Measurements from ENCODE around the gene SLC12A7. TPM values are rescaled to one million over a fixed set of nuclear protein-coding genes. Genes with fewer than 3 reads are reported as not detected.

SLC12A7 gene
- total and polyA plus RNA-seq, 10 donors = 8.6 to 120 (median 52.3) TPM

GRCh38 chr5:1042626-1043025 lies 69.2 kb downstream of the SLC12A7 start:
- WGBS, 5 donors = 79 to 89% (median 85%) methylated on average over 7 of the region's 7 CpGs
- no peak for DNase-seq

DNA sequence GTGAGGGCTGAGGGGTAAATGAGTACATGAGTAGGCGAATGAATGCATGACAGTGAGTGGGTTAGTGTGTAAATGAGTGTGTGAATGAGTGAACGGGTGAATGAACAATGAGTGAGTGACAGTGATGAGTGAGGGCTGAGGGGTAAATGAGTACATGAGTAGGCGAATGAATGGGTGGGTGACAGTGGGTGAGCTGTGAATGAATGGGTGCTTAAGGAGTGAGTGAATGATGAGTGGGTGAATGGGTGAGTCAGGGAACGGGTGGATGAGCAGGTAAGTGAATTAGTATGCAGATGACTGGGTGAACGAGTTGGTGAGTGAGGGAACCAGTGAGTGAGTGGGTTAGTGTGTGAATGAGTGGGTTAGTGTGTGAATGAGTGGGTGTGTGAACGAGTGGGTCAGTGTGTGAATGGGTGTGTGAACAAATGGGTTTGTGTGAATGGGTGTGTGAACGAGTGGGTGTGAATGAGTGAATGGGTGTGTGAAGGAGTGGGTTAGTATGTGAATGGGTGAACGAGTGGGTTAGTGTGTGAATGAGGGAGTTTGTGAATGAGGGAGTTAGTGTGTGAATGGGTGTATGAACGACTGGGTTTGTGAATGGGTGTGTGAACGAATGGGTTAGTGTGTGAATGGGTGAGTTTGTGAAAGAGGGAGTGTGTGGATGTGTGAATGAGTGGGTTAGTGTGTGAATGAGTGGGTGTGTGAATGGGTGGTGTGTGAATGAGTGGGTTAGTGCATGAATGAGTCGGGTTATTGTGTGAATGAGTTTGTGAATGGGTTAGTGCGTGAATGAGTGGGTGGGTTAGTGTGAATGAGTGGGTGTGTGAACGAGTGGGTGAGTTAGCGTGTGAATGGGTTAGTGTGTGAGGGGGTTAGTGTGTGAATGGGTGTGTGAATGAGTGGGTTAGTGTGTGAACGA lies 70.4 kb downstream of the SLC12A7 start:
- 81 to 92% (median 84%) methylated on average over 15 of the region's 15 CpGs for WGBS, 5 donors
- intact Hi-C loops (cut with DNase I; ENCODE audit: low total_unique reads) = no loop called here
- no peak for DNase-seq

More at GRCh38 chr5:1042626-1043025, 69.2 kb downstream of the SLC12A7 start:
- Histone ChIP-seq H3K4me3 (no peak overlapping the region), H3K9me3 (no peaks in the 10 kb centered on the region), H3K27me3 (replicated peaks in 1 of 7) (no peaks in the 10 kb centered on the region), H3K36me3 (peaks cover 0 to 16% (median 0%) of the 10 kb centered on the region in 6 donors), H3K27ac (no peak overlapping the region), H3K4me1 (no peaks in the 10 kb centered on the region)
- intact Hi-C loops (cut with DNase I; ENCODE audit: low total_unique reads) = no loop called here
- TF ChIP-seq CTCF (IDR thresholded peaks at IDR 0.05 in 8 of 11, conservative IDR thresholded peaks at IDR 0.05 in 3 of 11) (no peak), POLR2A (IDR thresholded peaks at IDR 0.05) (no peak), POLR2AphosphoS5 (IDR thresholded peaks at IDR 0.05) (no peak)

DNA sequence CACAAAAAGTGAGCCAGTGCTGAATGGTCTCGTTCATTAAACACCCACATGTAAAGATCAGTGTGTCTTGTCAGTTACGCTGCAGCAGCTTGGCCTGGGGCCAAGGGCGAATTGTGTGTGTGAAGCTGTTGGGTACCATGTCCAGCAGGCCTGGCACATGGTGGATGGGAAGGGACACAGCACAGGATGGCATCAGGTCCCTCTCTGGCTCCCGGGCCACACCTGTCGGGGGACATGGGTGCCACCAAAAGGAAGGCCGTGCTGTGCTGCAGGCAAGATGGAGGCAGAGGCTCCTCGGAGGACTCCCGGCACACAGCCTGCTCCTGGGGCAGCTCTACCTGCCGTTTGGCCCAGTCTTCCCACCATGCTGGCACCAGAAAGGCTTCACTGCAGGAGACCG lies 71.3 kb downstream of the SLC12A7 start:
- Histone ChIP-seq H3K27ac (no peak overlapping the region), H3K36me3 (peaks cover 0 to 21% (median 0%) of the 10 kb centered on the region in 6 donors), H3K4me3 (no peak overlapping the region), H3K9me3 (no peaks in the 10 kb centered on the region), H3K4me1 (no peaks in the 10 kb centered on the region), H3K27me3 (replicated peaks in 1 of 7) (no peaks in the 10 kb centered on the region)
- no peak for DNase-seq
- WGBS, 5 donors = 90 to 96% (median 91%) methylated on average over 5 to 10 of the region's 10 CpGs
- intact Hi-C loops (cut with DNase I; ENCODE audit: low total_unique reads) = no loop called here
- TF ChIP-seq POLR2AphosphoS5 (IDR thresholded peaks at IDR 0.05) (no peak), POLR2A (IDR thresholded peaks at IDR 0.05) (no peak), CTCF (IDR thresholded peaks at IDR 0.05 in 8 of 11, conservative IDR thresholded peaks at IDR 0.05 in 3 of 11) (no peak)

More for the DNA sequence above, 70.4 kb downstream of the SLC12A7 start:
- Histone ChIP-seq H3K4me3 (no peak overlapping the region), H3K36me3 (peaks cover 0 to 21% (median 0%) of the 10 kb centered on the region in 6 donors), H3K27me3 (replicated peaks in 1 of 7) (no peaks in the 10 kb centered on the region), H3K27ac (no peak overlapping the region), H3K4me1 (no peaks in the 10 kb centered on the region), H3K9me3 (no peaks in the 10 kb centered on the region)
- TF ChIP-seq POLR2AphosphoS5 (IDR thresholded peaks at IDR 0.05) (no peak), CTCF (IDR thresholded peaks at IDR 0.05 in 8 of 11, conservative IDR thresholded peaks at IDR 0.05 in 3 of 11) (no peak)

DNA sequence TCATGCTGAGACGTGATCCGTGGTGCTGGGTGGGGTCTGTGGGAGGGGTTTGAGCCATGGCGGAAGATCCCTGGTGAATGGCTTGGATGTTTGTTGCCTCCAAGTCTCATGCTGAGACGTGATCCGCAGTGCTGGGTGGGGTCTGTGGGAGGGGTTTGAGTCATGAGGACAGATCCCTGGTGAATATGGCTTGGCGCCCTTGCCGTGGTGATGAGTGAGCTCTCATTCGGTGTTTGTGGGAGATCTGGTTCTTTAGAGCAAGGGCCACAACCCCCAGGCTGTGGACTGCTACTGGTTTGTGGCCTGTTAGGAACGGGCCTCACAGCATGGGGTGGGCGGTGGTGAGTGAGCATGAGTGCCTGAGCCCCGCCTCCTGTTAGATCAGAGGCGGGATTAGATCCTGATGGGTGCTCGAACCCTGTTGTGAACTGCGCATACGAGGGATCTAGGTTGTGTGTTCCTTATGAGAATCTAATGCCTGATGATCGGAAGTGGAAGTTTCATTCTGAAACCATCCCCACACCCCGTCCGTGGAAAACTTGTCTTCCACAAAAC lies 72.1 kb downstream of the SLC12A7 start:
- intact Hi-C loops (cut with DNase I; ENCODE audit: low total_unique reads) = no loop called here
- Histone ChIP-seq H3K27ac (no peak overlapping the region), H3K36me3 (peaks cover 0 to 21% (median 0%) of the 10 kb centered on the region in 6 donors), H3K27me3 (replicated peaks in 1 of 7) (no peaks in the 10 kb centered on the region), H3K4me3 (no peak overlapping the region), H3K4me1 (no peaks in the 10 kb centered on the region), H3K9me3 (no peaks in the 10 kb centered on the region)
- no peak for DNase-seq
- WGBS, 5 donors = 84 to 96% (median 91%) methylated on average over 15 to 18 of the region's 18 CpGs
- TF ChIP-seq CTCF (IDR thresholded peaks at IDR 0.05 in 8 of 11, conservative IDR thresholded peaks at IDR 0.05 in 3 of 11) = no peak

All from spleen (tissue), 11 donors.